Transverse colon (tissue), 4 donors: ENCODE measurements around the gene MEGF8.

Experiments
- EP300 ChIP-seq: sonication (generic); formaldehyde crosslinking; IDR thresholded peaks from one replicate; pipeline ENCODE4 v1.6.1; 2017; ENCODE audit warnings: antibody characterized with exemption, low read depth
- POLR2A ChIP-seq: fragments of 450-650 bp; IDR thresholded peaks from one replicate; pipeline ENCODE4 v1.6.1; 2016; ENCODE audit warnings: antibody characterized with exemption, mild to moderate bottlenecking, moderate library complexity
- POLR2AphosphoS5 ChIP-seq, 3 donors: sonication (generic); formaldehyde crosslinking; IDR thresholded peaks; one replicate each; pipeline ENCODE4 v1.6.1; 2016; ENCODE audit warnings: antibody characterized with exemption in 3 of 3
- TF ChIP-seq, protein P1 (sequence below), 5 experiments: fragments of 200-600 bp in 3 of 5; fragments of 450-650 bp in 2 of 5; sonication (generic) in 3 of 5; IDR thresholded peaks; 1 replicate in 2 of 5; 2 replicates in 3 of 5; pipeline ENCODE4 v1.5.1; 2016 to 2017; ENCODE audit warnings: antibody characterized with exemption in 5 of 5, inconsistent platforms in 3 of 5, mild to moderate bottlenecking in 2 of 5, moderate library complexity in 1 of 5

DNA sequence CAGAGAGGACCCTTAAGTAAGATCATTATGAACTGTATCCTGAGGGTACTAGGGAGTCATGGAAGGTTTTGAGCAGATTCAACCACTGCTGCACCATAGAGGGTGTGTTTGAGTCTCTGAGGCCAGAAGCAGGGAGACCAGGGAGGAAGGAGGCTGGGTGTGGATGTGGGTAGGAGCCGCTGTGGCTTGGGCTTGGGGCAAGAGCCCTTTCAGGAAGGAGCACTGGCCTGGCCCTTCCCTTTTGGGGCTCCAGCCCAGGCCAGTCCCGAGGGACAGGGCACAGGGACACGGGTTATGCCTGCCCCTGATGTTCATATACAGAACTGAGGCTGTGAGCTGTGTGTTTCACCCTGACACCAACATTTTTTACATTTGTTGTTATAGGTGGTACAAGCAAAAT is 49.2 kb upstream of the MEGF8 start:
- TF ChIP-seq POLR2A (no peak), EP300 (no peak), POLR2AphosphoS5 (IDR thresholded peaks at IDR 0.05) (no peak)
- TF ChIP-seq, protein P1, sequence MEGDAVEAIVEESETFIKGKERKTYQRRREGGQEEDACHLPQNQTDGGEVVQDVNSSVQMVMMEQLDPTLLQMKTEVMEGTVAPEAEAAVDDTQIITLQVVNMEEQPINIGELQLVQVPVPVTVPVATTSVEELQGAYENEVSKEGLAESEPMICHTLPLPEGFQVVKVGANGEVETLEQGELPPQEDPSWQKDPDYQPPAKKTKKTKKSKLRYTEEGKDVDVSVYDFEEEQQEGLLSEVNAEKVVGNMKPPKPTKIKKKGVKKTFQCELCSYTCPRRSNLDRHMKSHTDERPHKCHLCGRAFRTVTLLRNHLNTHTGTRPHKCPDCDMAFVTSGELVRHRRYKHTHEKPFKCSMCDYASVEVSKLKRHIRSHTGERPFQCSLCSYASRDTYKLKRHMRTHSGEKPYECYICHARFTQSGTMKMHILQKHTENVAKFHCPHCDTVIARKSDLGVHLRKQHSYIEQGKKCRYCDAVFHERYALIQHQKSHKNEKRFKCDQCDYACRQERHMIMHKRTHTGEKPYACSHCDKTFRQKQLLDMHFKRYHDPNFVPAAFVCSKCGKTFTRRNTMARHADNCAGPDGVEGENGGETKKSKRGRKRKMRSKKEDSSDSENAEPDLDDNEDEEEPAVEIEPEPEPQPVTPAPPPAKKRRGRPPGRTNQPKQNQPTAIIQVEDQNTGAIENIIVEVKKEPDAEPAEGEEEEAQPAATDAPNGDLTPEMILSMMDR (IDR thresholded peaks at IDR 0.05), result no peak
